MM.1S (cell line): ENCODE data around the gene SEC16B.

Experiments
- DNase-seq: peaks from one replicate; pipeline ENCODE4 v3.0.0-alpha.2; 2015
- H2AFZ ChIP-seq: fragments of 300-600 bp; sonication (generic); 2 replicates; pipeline ENCODE4 v1.6.0; 2016; ENCODE audit warnings: antibody characterized with exemption, low read length
- H3F3A ChIP-seq: fragments of 300-600 bp; sonication (generic); 2 replicates; pipeline ENCODE4 v1.6.1; 2016; ENCODE audit warnings: mild to moderate bottlenecking, antibody characterized with exemption, low read length, moderate library complexity, mixed read lengths; ENCODE audit not compliant: insufficient read depth
- H3K27ac ChIP-seq: fragments of 300-600 bp; sonication (generic); 2 replicates; pipeline ENCODE4 v1.5.1; 2016; ENCODE audit warnings: mild to moderate bottlenecking, low read length
- H3K27me3 ChIP-seq: fragments of 300-600 bp; sonication (generic); replicated peaks from 2 replicates; pipeline ENCODE4 v1.6.0; 2016; ENCODE audit warnings: low read length; ENCODE audit not compliant: insufficient read depth
- H3K36me3 ChIP-seq: fragments of 300-600 bp; sonication (generic); replicated peaks from 2 replicates; pipeline ENCODE4 v1.6.1; 2016; ENCODE audit warnings: mild to moderate bottlenecking, low read length, mixed read lengths; ENCODE audit not compliant: insufficient read depth
- H3K4me1 ChIP-seq: fragments of 300-600 bp; sonication (generic); 2 replicates; pipeline ENCODE4 v1.6.1; 2016; ENCODE audit warnings: low read length, mixed read lengths
- H3K4me2 ChIP-seq: fragments of 300-600 bp; sonication (generic); 2 replicates; pipeline ENCODE4 v1.6.0; 2016; ENCODE audit warnings: low read depth, low read length
- H3K4me3 ChIP-seq: fragments of 300-600 bp; sonication (generic); 2 replicates; pipeline ENCODE4 v1.5.1; 2016; ENCODE audit warnings: low read length, mixed read lengths
- H3K79me2 ChIP-seq: fragments of 300-600 bp; sonication (generic); 2 replicates; pipeline ENCODE4 v1.6.1; 2016; ENCODE audit warnings: mixed run types, low read length, mixed read lengths
- H3K9ac ChIP-seq: fragments of 300-600 bp; sonication (generic); 2 replicates; pipeline ENCODE4 v1.6.1; 2016; ENCODE audit warnings: low read length, mixed read lengths
- H3K9me2 ChIP-seq: fragments of 300-600 bp; sonication (generic); replicated peaks from 2 replicates; pipeline ENCODE4 v1.6.1; 2016; ENCODE audit warnings: mild to moderate bottlenecking, low read length, mixed read lengths; ENCODE audit not compliant: insufficient read depth
- H3K9me3 ChIP-seq: fragments of 300-600 bp; sonication (generic); replicated peaks from 2 replicates; pipeline ENCODE4 v1.6.1; 2016; ENCODE audit warnings: mild to moderate bottlenecking, low read length, mixed read lengths; ENCODE audit not compliant: insufficient read depth
- H4K20me1 ChIP-seq: fragments of 300-600 bp; sonication (generic); 2 replicates; pipeline ENCODE4 v1.6.1; 2016; ENCODE audit warnings: mild to moderate bottlenecking, low read length, moderate library complexity, mixed read lengths; ENCODE audit not compliant: insufficient read depth
- CTCF ChIP-seq: fragments of 300-600 bp; sonication (generic); IDR thresholded peaks from 2 replicates; pipeline ENCODE4 v1.5.1; 2016; ENCODE audit warnings: antibody characterized with exemption, low read length, mixed read lengths
- EZH2 ChIP-seq: fragments of 300-600 bp; sonication (generic); optimal IDR thresholded peaks from 2 replicates; pipeline ENCODE3; 2017; ENCODE audit warnings: low read depth, mild to moderate bottlenecking, antibody characterized with exemption, low read length, mixed read lengths
- EZH2phosphoT487 ChIP-seq: fragments of 300-600 bp; sonication (generic); IDR thresholded peaks from 2 replicates; pipeline ENCODE4 v1.6.1; 2018; ENCODE audit warnings: antibody characterized with exemption, low read length

The SEC16B gene

GRCh38 chr1:177921590-177921989 is 48.3 kb downstream of the SEC16B start:
- Histone ChIP-seq H3K27me3 (no peaks in the 10 kb centered on the region), H3K9me3 (no peaks in the 10 kb centered on the region), H3K4me3 (no peak overlapping the region), H3K9me2 (no peaks in the 10 kb centered on the region), H3K4me1 (no peaks in the 10 kb centered on the region), H3K4me2 (no peak overlapping the region), H3K9ac (no peak overlapping the region), H3F3A (no peaks in the 10 kb centered on the region), H3K36me3 (no peaks in the 10 kb centered on the region), H4K20me1 (no peaks in the 10 kb centered on the region), H2AFZ (no peak overlapping the region), H3K27ac (no peak overlapping the region), H3K79me2 (no peaks in the 10 kb centered on the region)
- DNase-seq, result no peak
- TF ChIP-seq CTCF, result no peak
- TF ChIP-seq EZH2, result no peak
- TF ChIP-seq EZH2phosphoT487, result no peak

GRCh38 chr1:177920091-177920490 is 49.8 kb downstream of the SEC16B start:
- H4K20me1 ChIP-seq, result no peaks in the 10 kb centered on the region
- no peak for TF ChIP-seq EZH2
- no peak for TF ChIP-seq CTCF
- no peak for TF ChIP-seq EZH2phosphoT487
- no peak for DNase-seq
- no peaks in the 10 kb centered on the region for H3K27me3 ChIP-seq
- no peaks in the 10 kb centered on the region for H3K79me2 ChIP-seq
- no peak overlapping the region for H3K4me3 ChIP-seq
- no peak overlapping the region for H3K4me2 ChIP-seq
- no peak overlapping the region for H3K27ac ChIP-seq
- H3K9me2 ChIP-seq, result no peaks in the 10 kb centered on the region
- H3K4me1 ChIP-seq, result no peaks in the 10 kb centered on the region
- H3F3A ChIP-seq, result no peaks in the 10 kb centered on the region
- H3K9ac ChIP-seq, result no peak overlapping the region
- no peaks in the 10 kb centered on the region for H3K36me3 ChIP-seq
- no peak overlapping the region for H2AFZ ChIP-seq
- no peaks in the 10 kb centered on the region for H3K9me3 ChIP-seq

- no peaks in the 10 kb centered on the region for H3K79me2 ChIP-seq
- DNase-seq, result no peak
- TF ChIP-seq EZH2, result no peak
- no peak for TF ChIP-seq CTCF
- TF ChIP-seq EZH2phosphoT487, result no peak
- H3K9ac ChIP-seq, result no peak overlapping the region
- H3F3A ChIP-seq, result no peaks in the 10 kb centered on the region
- H3K4me2 ChIP-seq, result no peak overlapping the region
- H3K27me3 ChIP-seq, result no peaks in the 10 kb centered on the region
- H3K4me3 ChIP-seq, result no peak overlapping the region
- H4K20me1 ChIP-seq, result no peaks in the 10 kb centered on the region
- H3K9me2 ChIP-seq, result no peaks in the 10 kb centered on the region
- no peak overlapping the region for H3K27ac ChIP-seq
- no peaks in the 10 kb centered on the region for H3K4me1 ChIP-seq
- no peaks in the 10 kb centered on the region for H3K36me3 ChIP-seq
- no peaks in the 10 kb centered on the region for H3K9me3 ChIP-seq
- no peak overlapping the region for H2AFZ ChIP-seq
Observed at GRCh38 chr1:177915641-177916040, 54.2 kb downstream of the SEC16B start.

- Histone ChIP-seq H3K4me2 (no peak overlapping the region), H4K20me1 (no peaks in the 10 kb centered on the region), H3K79me2 (no peaks in the 10 kb centered on the region), H2AFZ (no peak overlapping the region), H3K9me2 (no peaks in the 10 kb centered on the region), H3K4me1 (no peaks in the 10 kb centered on the region), H3K9me3 (no peaks in the 10 kb centered on the region), H3K9ac (no peak overlapping the region), H3K27ac (no peak overlapping the region), H3K4me3 (no peak overlapping the region), H3K27me3 (no peaks in the 10 kb centered on the region), H3F3A (no peaks in the 10 kb centered on the region), H3K36me3 (no peaks in the 10 kb centered on the region)
- DNase-seq, result no peak
- TF ChIP-seq EZH2, result no peak
- TF ChIP-seq EZH2phosphoT487, result no peak
- TF ChIP-seq CTCF, result no peak
Observed at GRCh38 chr1:177914603-177915002, 55.3 kb downstream of the SEC16B start.
